GOT3 (cell line): ENCODE results near the gene WDR89.
A peak's percentile ranks its signal among the peaks of the same experiment; 100 is the strongest.
"Not testable (repeated sequence)": the region's sequence is repeated elsewhere in the genome, so short reads cannot be mapped to it uniquely, and the experiment has no call there.

ENCODE experiments used
- DNase-seq: peaks from one replicate; lab custom pipeline; 2025; ENCODE audit warnings: mixed read lengths; lab: John Stamatoyannopoulos, UW

Gene WDR89, protein sequence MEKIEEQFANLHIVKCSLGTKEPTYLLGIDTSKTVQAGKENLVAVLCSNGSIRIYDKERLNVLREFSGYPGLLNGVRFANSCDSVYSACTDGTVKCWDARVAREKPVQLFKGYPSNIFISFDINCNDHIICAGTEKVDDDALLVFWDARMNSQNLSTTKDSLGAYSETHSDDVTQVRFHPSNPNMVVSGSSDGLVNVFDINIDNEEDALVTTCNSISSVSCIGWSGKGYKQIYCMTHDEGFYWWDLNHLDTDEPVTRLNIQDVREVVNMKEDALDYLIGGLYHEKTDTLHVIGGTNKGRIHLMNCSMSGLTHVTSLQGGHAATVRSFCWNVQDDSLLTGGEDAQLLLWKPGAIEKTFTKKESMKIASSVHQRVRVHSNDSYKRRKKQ

DNA sequence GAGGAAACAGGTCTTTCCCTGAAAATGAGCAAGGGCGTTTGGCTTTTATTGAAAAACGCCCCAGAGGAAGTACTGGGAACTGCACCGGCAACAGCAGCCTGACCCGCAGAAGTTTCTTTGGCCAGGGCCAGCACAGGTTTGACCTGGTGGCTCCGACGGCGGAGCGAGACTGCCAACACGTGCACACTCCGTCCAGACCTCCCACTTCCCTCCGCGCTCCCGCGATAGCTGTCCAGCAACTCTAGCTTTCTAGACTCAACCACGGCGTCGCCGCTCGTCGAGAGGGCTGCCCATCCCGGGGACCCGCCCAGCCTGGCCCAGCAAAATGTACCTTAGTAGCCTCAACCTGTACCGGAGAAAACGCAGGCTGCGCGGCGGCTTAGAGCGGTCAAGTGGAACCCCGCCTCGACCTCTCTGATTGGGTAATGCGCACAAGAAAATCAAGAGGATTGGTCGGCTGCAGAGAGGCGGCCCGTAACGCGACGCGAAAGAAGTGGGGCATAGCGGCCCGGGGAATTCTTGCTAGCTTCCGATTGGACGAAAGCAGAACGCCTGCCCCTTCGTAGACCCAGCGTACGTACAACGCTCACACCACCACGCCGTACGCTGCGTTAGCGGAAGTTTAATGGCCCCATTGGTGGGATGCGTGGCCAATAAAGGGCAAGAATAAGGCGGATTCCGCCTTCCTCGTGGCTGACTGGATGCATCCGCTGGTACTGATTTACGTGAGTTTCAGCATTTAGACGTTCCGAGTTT lies at the start of gene WDR89:
Gene WDR89, minus strand, starts transcription at position 399 of the 756 bp plus-strand sequence. CDS start 41,929 bp downstream, outside the sequence.
- DNase-seq = peak; percentile 79

DNA sequence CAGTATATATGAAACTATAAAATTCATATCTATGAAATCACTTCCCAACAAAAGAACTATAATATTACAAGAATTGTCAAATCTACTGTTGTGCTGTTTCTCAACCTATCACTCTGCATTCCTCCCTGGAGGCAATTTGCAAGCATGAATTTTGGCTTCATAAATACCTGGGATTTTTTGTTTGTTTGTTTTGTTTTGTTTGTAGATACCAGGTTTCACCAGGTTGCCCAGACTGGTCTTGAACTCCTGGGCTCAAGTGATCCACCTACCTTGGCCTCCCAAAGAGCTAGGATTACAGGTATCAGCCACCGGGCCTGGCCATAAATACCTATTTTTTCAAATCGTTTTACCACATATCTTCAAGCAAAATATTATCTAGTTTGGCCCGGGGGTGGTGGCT lies 47.5 kb upstream of the WDR89 start:
- no peak for DNase-seq

DNA sequence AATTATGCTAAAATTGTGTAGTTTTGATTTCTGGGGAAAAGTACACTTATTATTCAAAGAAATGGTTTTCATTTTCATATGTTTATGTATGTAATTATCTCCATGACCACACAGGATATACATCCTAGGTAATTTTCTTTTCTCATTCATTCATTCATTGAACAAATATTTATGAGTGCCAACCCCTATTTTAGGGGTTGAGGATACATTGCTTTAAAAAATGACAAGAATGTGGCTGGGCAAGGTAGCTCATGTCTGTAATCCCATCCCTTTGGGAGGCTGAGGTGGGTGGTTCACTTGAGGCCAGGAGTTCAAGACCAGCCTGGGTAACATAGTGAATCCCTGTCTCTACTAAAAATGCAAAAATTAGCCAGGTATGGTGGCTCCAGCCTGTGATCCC lies 45.3 kb upstream of the WDR89 start:
- no peak for DNase-seq

DNA sequence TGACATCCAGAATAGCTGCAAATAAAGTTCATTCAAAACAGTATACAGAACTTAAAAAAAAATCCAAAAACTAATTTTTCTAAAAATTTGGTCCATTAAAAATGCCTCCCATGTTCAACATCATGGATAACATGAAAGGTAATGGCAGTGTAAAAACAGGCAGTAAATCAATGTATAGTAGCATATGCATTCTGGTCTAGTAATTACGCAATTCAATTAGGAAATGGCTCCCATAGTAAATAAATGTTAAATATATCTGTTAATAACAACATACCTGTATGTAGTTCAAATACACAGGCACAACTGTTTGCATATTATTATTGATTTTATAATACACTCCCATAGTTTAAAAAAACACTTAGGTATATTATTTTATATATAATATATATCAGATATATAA lies 43.7 kb upstream of the WDR89 start:
- no peak for DNase-seq

DNA sequence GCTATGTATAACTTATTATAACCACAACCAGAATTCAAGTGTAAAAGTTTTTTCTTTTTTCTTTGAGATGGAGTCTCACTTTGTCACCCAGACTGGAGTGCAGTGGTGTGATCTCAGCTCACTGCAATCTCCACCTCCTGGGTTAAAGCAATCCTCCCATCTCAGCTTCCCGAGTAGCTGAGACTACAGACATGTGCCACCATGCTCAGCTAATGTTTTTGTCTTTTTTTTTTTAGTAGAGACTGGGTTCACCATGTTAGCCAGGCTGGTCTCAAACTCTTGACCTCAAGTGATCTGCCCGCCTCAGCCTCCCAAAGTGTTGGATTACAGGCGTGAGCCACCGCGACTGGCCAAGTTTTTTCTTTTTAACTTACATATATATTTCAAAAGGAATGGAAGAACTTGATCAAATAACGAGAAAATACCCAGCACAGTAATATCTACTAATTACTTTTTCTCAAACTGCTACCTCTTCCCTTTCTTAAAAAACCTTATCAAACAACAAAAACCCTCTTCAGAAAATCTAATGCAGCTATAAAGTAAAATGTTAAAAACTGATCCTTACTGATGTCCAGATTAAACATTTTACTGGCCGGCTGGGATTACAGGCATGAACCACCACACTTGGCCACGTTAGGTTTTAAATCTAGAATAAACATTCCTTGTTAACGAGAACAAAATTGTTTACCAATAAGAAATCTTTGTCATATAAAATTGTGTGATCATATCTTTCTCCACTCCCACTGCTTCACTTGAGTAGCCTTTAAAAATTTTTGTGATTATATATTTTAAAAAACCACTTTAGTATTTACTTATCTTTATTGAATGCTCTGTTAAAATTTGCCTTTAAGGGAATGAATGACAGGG lies 41.3 kb upstream of the WDR89 start:
- no peak for DNase-seq

DNA sequence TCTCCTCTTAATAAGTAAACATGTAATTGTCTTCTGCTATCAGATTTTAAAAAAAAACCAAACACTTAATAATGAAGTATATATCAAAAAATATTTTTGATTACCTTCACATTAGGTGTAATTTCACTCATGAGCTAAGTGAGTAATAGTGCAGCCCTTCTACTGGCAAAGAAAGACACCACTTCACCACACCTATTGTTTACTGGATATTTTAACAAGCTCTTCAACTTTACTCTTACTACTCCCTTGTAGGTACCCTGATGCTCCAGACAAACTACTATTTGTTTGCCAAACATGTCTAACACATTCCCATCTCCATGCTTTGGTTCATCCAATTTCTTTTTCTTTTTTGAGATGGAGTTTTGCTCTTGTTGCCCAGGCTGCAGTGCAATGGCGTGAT lies 36.9 kb upstream of the WDR89 start:
- DNase-seq = no peak

DNA sequence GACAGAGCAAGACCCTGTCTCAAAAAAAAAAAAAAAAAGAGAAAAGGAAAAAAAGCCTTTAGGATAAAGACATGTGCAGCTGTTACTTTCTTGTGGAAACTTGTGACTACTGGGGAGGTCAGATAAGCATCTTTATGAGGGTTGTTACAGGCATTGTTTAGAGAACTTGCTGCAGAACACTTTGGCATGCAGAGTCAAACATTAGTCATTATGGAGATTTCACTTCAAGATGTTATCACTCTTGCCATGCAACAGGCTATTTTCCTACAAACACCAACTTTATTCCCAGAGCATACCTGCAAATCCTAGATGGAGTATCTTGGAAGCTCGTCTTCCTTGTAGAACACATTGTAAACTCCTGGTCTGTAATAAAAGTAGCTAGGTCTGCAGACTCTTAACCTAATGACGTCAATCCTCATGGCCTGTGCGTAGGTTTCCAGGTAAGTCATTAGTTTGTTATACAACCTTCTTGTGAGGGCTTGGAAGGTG lies 36.3 kb upstream of the WDR89 start:
- DNase-seq = no peak

DNA sequence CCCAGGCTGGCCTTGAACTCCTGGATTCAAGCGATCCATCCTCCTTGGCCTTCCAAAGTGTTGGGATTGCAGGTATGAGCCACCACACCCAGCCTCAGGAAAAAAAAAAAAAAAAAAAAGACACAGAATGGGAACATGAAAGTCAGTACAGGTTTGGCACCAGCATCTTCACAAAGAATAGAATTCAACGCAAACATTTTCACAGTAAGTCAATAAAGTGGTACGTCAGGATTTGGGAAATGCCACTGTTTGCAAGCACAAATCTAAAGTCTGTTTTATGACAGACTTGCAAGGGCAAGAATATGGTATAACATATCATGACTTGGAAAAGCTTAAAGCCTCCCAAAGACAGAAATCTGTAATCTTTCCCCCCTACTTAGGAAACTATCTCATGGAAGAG lies 34.9 kb upstream of the WDR89 start:
- DNase-seq = no peak

DNA sequence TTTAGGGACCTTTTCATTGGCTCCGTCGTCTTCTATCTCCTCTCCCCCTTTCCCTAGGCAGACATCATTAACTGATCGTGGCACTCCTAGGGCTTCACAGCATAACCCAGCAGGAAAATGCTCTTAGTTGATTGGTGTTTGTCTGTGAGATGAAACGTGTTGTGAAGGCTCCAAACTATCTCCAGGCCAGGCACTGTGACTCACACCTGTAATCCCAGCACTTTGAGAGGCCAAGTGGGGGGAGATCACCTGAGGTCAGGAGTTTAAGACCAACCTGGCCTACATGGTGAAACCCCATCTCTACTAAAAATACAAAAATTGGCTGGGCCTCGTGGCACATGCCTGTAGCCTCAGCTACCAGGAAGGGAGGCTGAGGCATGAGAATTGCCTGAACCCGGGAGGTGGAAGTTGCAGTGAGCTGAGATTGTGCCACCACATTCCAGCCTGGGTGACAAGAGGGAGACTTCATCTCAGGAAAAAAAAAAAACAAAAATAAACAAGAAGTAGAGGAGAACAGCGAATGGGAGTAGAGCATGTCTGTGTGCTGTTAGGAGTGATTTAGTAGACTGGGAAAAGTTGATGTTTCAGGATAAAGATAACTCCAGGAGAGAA lies 32.3 kb upstream of the WDR89 start:
- no peak for DNase-seq

DNA sequence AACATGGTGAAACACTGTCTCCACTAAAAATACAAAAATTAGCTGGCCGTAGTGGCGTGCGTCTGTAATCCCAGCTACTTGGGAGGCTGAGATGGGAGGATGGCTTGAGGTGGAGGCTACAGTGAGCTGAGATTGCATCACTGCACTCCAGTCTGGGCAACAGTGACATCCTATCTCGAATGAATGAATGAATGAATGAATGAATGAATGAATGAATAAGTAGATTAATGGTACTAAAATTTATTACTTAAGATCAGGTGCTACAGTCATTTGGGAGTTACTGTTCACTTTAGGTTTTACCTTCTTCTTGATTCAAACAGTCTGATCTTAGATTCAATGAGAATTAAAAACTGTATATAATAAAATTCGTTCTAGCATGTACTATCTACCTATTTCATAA lies 31.6 kb upstream of the WDR89 start:
- DNase-seq = no peak

DNA sequence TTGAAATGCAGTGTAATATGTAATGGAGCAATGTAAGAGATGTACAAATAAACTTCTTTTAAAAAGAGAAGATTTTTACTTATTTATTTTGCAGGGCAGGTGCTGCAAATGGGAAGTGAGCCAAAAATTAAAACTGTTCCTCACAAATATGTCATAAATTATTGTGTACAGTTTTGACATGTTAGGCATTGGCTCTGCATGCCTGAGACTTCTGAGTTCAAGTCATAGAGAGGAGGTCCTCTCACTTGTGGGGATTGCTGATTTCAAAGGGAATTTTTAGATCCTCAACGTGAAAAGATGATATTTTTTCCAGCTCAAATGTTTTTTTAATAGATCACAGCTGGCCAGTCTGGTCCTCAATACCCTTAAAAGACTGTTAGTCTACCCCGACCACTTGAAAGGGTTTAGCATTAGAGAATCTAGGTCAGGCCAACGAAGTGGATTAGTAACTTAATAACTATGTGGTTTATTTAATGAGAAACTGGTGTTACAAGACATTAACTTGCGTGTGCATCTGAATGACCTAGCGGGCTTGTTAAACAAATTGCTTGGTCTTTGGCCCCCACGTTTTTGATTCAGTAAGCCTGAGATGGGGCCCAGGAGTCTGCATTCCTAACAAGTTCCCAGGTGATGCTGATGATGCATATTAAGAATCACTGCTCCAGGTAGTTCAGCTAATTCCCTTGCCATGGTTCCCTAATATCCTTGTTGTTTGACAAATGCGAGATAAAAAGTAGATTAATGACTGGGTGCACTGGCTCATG lies 30.9 kb upstream of the WDR89 start:
- DNase-seq = no peak

DNA sequence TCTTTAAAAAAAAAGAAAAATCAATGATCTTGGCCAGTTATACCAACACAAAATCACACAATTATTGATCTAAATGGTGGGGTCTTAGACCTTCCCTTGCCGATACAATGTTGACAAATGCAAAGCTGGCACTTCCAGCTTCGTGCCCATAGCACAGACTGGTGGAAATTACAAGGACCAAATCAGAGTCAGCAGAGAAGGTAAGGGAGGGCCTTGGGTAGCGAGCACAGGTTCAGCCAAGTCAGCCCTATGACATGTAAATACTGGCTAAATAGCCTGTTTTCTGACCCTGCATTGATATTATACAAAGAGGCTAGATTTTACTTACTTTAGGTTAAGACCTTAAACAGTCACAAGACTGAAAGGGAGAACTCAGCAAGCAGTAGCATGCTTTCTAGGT lies 30.3 kb upstream of the WDR89 start:
- DNase-seq = no peak

DNA sequence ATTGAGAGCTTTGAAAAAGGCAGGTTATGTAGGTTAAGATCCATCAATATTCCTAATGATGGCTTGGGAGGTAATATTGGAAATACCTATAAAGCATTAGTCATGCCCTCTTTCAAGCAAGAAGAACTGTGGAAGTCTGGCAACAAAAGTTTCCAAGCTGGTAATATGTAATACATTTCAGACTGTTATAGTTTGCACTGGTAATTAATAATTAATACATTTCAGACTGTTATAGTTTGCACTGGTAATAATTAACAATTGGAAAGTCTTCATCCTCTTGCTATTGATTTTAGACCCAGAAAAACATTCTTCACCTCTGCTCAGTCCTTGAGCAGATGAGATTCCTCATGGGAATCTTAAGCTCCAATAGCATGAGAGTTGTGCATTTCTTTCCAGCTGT lies 29.0 kb upstream of the WDR89 start:
- no peak for DNase-seq

DNA sequence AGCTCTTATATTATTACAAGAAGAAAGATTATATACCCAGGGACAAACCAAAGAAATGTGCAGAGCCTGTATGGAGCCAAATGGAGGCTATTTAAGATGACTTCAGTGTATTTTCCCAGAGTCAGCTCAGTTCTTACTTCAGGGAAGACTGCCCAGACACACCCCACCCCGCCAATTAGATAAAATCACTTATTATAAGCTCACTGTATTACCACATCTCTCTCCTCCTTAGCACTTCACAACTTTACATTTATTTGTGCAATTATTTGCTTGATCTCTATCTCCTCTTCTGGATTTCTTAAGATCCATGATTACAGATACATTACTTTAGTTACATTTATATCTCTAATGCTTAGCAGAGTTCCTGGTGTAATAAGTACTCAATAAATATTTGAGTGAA lies 24.7 kb upstream of the WDR89 start:
- no peak for DNase-seq

DNA sequence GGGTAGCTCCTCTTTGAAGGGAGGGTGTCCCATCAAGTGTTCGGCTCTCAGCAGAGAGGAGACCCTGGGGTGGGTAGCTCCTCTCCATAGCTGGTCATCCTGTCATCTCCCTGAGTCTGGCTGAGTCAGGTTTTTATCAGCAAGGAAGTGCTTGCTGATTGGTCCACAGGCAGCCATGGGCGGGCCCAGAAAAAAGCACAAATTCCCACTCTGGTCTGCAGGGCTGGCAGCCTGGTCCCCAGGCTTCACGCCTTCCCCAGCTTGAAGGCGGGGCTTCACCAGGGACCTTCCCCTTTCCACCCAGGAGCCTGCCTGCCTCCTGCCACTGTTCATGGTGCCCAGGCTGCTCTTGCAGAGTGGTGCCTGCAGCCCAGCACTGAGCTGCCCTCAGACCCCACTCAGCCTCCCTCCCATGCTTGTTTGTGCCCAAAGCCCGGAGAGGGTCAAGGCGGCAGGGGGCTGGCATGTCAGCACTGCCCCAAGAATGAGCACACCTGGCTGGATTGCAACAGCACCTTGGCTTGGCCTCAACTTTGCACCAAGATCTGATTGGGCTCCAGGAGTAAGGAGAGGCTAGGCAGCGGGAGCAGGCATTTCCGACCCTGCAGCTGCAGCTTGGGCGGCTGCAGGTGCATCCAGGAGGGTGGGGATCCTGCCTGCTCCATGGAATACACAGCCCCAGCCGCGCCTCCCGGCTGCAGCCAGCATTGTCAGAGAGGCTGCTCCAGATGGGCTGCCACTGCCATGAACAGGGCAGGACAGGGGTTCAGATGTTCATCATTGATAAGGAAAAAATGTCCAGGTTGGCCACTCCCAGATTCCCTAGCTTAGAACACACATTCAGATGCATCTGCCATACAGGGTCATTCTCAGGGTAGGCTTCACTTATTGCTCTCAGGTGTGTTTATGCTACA lies 22.0 kb upstream of the WDR89 start:
- no peak for DNase-seq

DNA sequence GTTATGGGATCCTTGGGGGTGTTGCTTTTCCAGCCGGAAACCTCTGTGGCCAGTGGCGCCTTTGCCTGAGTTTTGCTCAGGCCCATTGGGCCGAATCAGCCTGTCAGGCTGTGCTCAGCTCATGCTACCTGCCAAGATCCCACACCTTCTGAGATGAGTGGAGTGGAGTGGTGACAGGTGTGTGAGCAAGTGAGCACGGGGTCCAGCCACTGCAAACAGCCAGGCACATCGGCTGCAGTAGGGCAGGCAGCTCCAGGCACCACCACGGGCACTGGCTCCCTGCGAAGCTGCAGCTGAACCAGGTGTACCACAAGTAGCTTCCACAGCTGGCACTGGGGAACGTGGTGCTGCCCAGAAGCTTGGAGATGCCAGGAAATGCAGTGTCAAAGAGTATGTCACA lies 21.1 kb upstream of the WDR89 start:
- DNase-seq = no peak

DNA sequence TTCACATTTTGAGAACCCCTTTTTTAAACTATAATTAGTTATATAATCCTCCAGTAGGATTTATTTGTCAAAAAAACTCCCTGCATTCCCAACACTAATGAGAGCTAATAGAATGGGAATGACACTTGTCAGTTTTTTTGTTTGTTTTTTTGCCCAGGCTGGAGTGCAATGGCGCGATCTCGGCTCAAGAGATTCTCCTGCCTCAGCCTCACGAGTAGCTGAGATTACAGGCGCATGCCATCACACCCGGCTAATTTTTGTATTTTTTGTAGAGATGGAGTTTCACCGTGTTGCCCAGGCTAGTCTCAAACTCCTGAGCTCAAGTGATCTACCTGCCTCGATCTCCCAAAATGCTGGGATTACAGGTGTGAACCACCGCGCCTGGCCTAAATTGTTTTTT lies 20.2 kb upstream of the WDR89 start:
- not testable (repeated sequence) for DNase-seq

DNA sequence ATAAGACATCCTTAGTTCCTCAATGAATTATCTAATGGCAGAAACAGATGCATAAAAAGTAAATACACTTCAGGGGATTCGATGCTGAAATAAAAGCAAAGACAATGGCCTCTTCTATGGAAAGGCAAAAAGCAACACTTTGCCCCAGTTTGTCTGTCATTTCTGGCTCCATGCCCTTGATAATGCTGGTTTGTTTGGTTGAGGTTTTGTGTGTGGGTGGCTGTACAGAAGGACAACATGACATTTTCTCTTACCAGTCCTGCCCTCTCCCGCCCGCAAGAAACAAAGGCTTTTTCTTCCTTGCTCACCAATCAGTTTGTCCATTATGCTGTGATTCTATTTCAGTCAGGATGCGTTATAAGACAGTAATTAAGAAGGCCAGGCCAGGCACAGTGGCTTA lies 18.1 kb upstream of the WDR89 start:
- no peak for DNase-seq

DNA sequence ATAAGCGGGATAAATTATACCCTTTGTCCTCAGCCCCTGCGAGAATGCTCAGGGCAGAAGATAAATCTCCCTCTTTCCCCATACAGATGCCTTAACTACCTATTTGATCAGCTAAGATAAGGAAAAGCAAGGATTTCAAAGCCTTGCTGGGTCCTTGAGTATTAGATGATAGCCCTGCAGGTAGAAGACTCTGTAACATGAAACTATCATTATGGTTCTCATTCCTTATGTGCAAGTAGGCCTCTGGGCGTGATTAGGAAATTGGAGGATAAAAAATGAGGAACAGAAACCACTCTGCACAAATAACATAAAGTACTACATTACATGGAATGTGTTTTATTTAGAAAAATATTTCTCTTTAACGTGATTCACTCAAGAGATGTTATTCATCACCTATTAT lies 14.5 kb upstream of the WDR89 start:
- no peak for DNase-seq

DNA sequence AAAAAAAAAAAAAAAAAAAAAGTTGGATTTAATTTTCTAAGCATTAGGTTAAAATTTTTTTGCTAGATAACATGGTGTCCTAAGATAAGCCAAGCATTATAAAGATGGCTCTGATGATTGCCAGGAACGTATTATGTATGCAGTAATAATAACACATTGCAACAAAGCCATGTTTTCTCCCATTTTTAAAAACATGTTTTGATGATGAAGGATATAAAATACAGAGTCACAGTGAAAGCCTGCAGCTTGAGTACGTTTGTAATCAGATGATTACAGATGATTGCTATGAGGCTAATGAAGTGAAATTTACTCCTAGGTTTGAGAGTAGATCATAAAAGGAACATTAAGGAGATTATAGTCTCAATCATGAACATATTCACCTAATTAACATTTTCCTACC lies 13.3 kb upstream of the WDR89 start:
- no peak for DNase-seq
